SW 1271 (cell line): ENCODE data around the gene CASP12.
"Not testable (repeated sequence)": the region's sequence is repeated elsewhere in the genome, so short reads cannot be mapped to it uniquely, and the experiment has no call there.

Experiments used
- DNase-seq, 2 experiments: peaks; one replicate each; lab custom pipeline; 2025; lab: John Stamatoyannopoulos, UW

The CASP12 gene

DNA sequence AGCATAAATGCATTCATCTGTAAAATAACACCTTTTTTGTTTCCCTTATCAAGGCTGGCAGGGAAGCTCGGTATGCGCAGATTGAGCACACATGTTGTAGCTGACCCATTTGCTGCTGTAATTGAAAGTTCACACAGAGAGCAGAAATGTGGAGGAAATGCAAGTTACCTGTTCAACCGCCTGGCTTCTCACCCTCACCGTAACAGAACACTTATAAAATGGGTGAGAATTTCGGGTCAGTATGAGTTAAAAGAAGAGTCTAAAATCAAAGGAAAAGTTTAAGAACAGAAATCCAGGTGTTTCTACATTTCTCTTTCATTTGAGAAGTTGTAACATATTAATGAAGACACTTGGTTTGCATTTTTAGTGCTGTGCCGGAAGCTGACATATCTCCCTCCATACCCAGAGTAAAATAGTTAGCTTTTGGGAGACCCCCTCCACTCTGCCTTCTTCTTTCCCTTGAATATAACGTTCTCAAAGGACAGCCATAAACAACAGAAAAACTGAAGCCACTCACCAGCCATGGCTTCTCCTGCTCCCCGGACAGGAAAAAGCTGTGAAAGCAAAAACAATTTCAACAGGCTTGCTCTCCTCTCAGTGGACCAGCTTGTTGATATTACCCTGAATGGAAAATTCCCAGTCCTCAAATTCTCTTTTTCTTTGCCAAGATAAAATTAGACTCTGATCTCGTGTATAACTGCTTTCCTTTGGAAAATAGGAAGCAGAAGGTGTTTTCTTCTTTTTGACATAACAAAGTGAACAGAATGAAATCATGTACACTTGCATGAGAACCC lies at the start of gene CASP12:
CASP12 (minus strand) TSS at position 570 of the 794 bp plus-strand sequence.
- no peak for DNase-seq

DNA sequence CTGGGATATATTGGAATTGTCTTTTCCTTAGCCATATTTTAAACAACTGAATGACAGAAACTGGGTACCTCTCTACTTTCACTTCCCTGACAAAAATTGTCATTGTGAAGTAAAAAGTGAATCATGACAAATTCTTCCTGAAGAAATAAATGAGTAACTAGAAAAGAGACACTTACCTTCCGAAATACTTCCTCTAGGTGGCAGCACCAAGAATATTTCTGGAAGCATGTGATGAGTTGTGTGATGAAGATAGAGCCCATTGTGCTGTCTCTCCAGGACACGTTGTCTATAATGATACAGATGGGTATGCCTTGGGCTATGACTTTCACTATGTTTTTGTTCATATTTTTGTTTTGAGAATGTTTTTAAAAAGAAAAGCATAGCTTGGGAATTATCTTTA lies 48.6 kb upstream of the CASP12 start:
- peak; percentile 42 to 78 for DNase-seq

DNA sequence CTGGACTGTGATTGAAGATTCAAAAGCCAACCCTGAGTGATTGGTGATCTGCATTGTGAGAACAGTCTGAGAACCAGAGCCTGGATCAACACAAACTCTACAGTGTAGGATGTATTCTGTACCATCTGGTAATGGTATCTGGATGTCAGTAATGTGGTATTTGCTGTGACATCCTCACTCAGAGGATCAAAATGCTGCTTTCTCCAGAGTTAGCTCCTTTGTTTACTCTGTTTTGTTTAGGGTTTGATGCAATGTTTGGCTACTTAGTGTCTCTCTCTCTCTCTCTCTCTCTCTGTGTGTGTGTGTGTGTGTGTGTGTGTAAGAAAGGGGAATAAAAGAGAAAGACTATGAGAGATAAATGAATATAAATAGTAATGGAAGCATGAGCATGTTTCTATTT lies 45.8 kb upstream of the CASP12 start:
- no peak for DNase-seq

DNA sequence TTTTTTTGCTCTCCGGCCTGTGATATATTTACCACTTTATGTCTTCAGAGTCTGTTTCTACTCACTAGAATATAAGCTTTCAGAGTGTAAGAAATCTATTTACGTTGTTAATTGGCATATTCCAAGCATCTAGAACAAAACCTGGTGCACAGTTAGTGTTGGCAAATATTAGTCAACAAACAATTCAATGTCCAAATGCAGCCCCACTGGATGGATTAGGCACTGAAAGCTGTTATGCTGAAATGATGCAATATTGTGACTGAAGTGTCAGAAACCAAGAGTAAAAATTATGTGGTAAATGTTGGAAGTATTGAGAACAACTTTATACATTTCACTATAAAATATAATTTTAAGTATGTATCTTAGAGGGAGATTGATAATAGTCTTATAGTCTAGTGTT lies 45.3 kb upstream of the CASP12 start:
- no peak for DNase-seq

DNA sequence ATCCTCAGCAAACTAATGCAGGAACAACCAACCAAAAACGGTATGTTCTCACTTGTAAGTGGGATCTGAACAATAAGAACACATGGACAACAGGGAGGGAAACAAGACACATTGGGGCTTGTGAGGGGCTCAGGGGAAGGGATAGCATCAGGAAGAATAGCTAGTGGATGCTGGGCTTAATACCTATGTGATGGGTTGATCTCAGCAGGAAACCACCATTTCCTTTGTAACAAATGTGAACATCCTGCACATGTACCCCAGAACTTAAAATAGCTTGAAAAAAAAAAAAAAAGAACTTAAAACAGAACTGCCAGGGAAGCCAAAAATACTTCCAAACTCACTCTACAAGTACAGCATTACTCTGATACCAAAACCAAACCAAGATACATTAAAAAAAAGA lies 36.3 kb upstream of the CASP12 start:
- no peak for DNase-seq

DNA sequence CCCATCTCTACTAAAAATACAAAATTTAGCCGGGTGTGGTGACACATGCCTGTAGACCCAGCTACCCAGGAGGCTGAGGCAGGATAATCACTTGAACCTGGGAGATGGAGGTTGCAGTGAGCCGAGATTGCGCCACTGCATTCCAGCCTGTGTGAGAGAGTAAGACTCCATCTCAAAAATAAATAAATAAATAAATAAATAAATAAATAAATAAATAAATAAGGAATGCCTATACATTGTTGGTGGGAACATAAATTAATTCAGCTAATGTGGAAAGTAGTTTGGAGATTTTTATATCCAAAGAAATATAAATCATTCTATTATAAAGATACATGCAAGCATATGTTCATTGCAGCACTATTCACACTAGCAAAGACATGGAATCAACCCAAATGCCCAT lies 35.8 kb upstream of the CASP12 start:
- DNase-seq, result not testable (repeated sequence)

DNA sequence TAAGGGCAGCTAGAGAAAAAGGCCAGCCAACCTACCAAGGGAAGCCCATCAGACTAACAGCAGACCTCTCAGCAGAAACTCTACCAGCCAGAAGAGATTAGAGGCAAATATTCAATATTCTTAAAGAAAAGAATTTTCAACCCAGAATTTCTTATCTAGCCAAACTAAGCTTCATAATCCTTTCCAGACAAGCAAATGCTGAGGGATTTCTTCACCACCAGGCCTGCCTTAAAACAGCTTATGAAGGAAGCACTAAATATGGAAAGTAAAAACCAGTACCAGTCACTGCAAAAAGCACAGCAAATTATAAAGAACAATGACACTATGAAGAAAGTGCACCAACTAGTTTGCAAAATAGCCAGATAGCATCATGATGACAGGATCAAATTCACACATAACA lies 30.6 kb upstream of the CASP12 start:
- no peak for DNase-seq

DNA sequence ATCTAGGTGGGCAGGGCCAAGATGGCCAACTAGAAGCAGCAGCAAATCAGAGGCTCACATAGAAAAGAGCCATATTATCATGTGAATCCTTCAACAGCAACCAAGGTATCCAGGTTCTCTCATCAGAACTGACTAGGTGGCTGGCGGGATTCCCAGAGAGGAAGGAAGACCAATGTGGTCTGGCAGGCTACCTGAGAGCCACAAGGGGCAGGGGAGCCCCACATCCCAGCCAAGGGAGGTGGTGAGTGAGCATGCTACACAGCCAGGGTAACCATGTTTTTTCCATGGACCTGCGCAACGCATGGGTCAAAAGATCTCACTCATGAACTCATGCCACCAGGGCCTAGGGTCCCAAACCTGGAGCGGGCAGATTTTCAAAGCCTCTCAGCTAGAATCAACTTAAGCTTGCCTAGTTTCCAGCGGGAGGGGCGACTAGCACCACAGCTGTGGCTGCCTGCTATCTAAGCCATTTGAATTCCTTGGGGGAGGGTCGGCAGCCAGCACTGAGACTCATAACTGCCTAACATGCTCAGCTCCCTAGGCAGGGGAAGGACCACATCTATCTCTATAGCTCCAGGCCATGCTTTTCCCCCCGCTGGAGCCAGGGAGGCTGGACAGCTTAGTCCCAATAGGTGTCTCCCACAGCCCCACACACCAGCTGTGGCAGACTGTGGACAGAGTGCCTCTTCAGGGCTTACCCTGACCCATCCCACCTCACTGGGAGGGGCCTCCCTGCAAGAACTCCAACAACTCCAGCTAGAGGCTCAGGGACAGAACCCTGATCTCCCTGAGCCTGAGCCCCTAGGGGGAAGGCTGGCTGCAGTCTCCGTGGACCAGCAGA lies 28.7 kb upstream of the CASP12 start:
- DNase-seq, result no peak

DNA sequence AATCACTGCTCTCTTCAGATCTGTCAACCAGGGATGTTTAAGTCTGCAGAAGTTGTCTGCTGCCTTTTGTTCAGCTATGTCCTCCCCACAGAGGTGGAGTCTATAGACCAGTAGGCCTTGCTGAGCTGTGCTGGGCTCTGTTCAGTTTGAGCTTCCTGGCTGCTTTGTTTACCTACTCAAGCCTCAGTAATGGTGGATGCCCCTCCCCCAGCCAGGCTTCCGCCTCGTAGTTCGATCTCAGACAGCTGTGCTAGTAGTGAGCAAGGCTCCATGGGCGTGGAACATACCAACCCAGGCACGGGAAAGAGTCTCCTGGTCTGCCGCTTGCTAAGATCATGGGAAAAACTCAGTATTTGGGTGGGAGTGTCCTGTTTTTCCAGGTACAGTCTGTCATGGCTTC lies 27.6 kb upstream of the CASP12 start:
- DNase-seq, result no peak

DNA sequence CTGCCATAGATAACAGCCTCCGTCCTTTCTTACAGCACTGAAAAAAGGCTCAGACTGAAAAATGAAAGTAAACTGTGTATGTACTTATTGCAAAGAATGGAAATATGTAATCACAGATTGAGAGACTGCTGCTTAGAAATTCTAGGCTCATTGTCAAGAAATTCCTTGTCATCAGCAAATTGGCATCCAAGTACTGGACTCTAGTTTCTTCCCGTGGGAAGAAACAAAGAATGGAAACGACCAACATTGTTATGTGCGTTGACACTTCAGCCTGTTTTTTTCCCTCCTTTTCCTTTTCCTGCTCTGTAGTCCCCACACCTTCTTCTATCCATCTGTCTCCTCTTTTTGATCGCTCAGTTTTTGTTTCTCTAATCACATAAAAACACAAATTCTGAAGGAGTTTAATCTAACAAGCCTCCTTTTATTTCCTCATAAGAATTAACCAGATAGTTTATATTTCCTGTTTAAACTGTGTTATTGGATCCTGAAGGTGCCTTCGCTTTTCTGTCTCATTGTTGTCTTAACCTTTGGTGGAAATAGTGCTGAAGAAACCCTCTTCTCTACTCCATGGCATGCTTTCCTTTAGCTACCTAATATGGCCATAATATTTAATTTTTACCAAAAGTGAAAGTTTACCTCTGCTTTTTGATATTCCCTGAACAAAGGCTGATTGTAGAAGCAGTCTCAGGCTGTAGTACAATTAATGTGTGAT lies 20.0 kb upstream of the CASP12 start:
- no peak for DNase-seq

DNA sequence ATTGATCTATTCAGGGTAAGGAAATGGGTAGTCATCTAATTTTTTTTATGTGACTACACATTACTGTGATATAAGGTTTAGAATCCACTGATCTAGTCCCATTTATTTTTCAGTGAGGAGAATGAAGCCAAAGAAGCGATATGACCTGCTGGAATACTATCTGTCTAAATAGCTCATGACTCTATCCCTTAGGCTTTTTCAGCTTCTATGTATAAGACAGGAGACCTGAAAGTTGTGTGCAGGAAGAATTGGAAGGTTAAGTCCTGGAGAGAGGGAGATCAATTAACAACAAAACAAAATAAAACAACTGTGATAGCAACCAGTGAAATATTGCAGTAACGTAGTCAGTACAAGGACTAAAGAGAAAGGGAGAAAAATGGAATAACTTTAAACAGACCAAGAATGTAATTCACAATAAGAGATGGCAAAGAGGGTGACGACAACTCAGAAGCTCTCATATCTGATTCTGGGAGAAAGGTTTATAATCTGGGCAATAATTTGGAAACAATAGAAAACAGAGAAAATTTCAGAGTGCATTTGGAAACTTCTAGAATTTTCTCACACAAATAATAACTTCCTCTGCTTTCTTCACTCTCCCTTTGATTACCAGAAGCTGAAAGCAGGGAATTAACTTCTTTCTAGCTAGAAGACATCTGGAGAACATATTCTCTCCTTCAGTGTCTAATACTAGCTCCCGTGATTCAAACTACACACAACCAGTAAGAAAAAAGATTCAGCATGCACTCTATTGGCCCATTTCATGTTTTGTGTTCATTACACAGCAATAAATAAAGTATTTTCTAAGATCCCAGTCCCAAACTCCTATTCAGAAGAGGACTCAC lies 19.2 kb upstream of the CASP12 start:
- DNase-seq, result no peak

DNA sequence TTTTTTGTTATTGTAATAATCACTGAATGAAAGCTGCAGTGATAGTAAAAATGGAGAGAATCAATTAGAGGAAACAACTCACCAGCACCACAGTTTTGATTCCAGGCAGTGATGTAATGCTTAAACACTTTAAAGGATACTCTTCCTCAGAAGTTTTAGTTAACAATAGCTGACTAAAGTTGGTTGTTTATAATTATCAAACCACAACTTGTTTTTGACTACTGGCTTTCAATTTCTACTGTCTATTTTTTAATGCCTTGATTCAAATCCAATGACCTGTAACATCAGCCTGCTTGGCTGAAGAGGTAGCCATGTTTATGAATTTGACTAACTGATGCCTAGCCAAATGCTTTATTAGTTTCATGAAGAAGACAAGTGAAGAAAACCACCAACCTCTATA lies 18.2 kb upstream of the CASP12 start:
- DNase-seq, result no peak

DNA sequence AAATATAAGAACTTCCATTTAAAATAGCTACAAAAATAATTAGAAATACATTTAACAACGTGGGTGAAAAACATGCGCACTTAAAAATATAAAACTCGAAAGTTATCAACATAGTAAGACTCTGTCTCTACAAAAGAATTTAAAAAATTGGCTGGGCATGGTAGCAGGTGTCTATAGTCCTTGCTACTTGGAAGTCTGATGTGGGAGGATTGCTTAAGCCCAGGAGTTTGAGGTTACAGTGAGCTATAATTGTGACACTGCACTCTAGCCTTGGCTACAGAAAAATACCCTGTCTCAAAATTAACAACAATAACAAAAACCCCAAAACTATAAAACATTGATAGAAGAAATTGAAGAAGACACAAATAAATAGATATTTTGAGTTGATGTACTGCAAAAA lies 13.8 kb upstream of the CASP12 start:
- no peak for DNase-seq

DNA sequence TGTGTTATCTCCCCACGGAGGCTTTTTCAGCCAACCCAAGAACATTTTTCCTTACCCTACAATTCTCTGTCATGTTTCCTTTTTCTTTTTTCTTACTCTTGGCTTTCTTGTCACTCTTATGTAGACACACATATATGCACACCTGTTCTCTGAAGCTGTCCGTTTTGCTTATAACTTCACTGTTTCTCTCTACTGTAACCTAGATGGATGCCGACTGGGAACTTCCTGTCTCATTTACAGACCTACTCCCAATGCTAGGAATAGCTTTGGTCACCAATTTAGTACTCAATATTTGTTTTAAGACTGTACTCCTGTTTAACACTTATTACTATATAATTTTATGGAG lies 9.9 kb upstream of the CASP12 start:
- no peak for DNase-seq

DNA sequence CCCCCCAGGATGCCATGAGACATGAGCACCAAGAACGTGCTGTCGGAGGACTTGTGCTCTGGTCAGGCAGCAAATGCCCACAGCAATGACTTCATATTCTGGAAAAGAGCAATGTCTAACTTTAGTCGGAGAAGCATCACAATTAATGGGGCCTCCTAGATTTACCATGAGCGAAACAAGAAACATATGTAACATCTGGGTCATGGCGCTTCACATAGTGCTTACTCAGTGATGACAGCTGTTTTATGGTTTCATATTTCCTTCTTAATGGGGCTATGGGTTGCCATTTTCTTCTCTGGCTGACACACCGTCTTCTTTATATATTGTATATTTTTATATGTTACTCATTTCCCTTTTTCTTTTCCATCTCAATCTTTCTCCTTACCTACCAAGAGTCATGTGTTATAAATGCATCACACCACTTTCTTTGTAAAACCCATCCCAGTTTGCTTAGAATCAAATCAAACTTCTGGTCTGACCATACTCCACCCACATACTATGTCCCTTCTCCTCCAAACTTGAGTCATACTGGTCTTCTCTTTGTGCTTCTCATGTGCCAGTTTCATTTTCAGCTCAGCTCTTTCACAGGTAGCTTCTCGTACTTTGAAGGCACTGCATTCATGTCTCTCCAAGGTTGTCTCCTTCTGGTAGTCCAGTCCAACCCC lies 9.4 kb upstream of the CASP12 start:
- DNase-seq, result no peak

DNA sequence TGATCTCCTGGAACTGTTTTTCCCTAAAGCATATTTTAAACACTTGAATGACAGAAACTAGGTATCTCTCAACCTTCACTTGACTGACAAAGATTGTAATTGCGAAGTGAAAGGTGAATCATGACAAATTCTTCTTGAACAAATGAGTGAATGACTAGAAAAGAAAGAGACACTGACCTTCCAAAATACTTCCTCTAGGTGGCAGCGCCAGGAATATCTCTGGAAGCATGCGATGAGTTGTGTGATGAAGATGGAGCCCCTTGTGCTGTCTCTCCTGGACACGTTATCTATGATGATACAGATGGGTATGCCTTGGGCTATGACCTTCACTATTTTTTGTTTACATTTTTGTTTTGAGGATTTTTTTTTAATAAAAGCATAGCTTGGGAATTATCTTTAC lies 7.0 kb upstream of the CASP12 start:
- peak in 1 of 2 experiments; percentile 41 for DNase-seq

DNA sequence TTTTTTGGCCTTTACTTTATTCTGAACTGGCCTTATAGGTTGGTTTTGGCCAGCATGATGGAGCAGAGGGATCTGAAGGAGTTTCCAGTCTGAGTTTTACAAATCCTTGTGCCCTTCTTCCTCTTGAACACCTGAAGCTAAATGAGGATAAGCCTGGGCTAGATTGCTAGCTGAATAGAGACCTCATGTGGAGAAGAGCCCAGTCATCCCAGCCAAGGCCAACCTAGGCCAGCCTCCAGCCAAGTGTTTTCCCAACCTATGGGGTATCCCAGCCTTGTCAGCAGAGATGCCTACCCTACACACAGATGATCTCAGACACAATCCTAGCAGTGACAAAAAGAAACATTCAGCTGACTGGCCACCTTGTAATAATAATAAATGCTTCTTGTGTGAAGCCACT lies 966 bp upstream of the CASP12 start:
- DNase-seq, result no peak

DNA sequence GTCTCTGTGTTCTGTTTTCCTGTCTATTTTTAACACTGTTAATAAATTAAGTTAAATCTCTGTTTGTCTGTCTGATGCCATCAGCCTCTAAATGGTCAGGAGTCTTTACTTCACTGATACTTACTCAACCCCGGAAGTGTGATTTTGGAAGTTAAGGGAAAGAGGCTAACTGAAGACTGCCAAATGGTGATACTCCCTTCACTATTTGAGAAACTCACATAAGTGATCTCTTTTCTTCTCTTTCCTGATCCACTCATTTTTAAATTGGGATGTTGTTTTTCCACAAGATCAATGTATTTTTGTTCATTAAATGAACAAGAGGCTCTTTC lies 389 bp upstream of the CASP12 start:
- no peak for DNase-seq

DNA sequence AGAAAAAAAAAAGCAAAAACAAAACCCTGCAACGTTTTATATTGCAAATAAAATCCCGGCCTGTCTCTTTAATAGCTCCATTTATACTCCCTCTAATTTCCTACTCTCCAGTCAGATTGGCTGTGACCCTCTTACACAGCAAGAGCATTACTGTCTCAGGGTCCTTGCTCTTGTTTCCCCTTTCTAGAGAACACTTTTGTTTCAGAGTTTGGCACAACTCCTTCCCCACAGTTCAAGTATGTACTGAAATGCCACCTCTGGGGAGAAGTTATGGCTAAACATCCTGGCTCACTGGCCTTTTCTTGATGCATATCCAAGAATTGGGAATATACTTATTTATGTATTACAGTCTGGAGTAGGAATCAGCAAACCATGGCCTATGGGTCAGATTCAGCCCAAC lies 2.6 kb downstream of the CASP12 start:
- DNase-seq, result no peak

DNA sequence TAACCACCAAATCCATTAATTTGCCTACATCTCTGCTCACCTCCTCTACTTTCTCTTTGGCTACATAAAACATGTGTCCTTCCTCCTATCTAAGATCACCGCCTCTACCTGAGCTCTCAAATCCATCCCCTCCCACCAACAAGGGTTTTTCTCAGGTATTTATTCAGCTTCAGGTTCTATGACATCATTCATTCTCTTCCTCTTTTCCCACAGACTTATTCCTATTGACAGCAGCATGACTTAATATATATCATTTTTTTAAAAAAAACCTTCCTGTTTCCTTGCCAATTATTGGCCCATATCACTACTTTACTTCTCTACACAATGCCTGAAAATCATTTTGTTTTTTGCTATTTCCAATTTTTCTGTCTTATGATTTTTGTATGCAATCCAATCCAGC lies 4.4 kb downstream of the CASP12 start:
- DNase-seq, result no peak

DNA sequence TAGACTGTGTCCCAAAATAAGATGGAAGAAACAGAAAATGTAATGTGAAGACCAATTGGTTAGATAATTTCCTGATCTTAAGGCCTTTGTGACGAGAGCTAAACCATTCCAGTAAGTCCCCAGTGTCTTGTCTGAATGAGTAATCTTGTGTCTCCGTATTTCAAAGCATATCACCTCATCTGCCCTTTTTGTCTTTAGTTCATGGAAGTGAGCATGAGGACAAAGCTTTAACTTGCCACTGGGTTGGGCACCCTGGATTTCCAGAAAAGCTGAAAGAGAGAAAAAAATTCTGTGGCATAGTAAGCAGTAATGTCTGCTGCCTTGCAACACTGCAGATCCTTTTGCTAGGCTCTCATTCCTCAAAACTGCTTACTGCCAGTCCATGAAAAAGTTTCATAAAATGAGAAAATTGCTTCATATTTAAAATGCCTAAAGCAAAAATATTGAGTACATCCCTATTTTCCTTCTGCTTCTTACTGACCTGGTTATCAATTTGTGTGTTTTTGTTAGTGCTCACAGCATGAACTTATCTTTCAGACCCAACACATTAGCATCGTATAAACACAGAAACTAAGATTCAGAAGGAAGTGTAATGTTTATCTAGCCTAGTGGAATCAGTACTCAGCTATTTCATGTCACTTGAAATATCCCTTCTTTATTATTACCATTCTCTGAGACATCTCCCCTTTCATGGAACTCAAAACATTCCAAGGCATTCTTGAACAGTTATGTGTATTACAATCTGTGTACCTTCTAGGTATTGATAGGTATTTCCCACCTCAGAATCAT lies 5.3 kb downstream of the CASP12 start:
- DNase-seq, result no peak
